Kidney epithelial cell (primary cell): ENCODE measurements around the gene ZNF319. TPM values are rescaled to one million over a fixed set of nuclear protein-coding genes. Genes with fewer than 3 reads are reported as not detected.

Source experiments
- DNase-seq: peaks from one replicate; pipeline ENCODE4 v3.0.0-alpha.2; 2010; ENCODE audit warnings: low read depth
- H3K27me3 ChIP-seq: 2 replicates; pipeline ENCODE4 v1.6.0; 2011; ENCODE audit warnings: low read length; ENCODE audit not compliant: control insufficient read depth, insufficient read depth
- H3K36me3 ChIP-seq: 2 replicates; pipeline ENCODE4 v1.5.1; 2011; ENCODE audit warnings: low read length; ENCODE audit not compliant: control insufficient read depth, insufficient read depth
- H3K4me3 ChIP-seq: 2 replicates; pipeline ENCODE4 v1.5.1; 2011; ENCODE audit warnings: low read depth, mild to moderate bottlenecking, control low read depth, low read length
- CTCF ChIP-seq: IDR thresholded peaks from 2 replicates; pipeline ENCODE4 v1.5.1; 2011; ENCODE audit warnings: mild to moderate bottlenecking, moderate library complexity, low read length, control low read depth, inconsistent platforms; ENCODE audit not compliant: insufficient read depth, poor library complexity, severe bottlenecking
- total RNA-seq: library from RNA; depleted of rRNA; stranded (reverse); fragments of >200 nt; gene quantifications from 2 replicates; pipeline ENCODE4 v1.2.3, GENCODE V29; 2015

Gene ZNF319
- total RNA-seq, 1 donor from 2014 or later, result 11.9 TPM

DNA sequence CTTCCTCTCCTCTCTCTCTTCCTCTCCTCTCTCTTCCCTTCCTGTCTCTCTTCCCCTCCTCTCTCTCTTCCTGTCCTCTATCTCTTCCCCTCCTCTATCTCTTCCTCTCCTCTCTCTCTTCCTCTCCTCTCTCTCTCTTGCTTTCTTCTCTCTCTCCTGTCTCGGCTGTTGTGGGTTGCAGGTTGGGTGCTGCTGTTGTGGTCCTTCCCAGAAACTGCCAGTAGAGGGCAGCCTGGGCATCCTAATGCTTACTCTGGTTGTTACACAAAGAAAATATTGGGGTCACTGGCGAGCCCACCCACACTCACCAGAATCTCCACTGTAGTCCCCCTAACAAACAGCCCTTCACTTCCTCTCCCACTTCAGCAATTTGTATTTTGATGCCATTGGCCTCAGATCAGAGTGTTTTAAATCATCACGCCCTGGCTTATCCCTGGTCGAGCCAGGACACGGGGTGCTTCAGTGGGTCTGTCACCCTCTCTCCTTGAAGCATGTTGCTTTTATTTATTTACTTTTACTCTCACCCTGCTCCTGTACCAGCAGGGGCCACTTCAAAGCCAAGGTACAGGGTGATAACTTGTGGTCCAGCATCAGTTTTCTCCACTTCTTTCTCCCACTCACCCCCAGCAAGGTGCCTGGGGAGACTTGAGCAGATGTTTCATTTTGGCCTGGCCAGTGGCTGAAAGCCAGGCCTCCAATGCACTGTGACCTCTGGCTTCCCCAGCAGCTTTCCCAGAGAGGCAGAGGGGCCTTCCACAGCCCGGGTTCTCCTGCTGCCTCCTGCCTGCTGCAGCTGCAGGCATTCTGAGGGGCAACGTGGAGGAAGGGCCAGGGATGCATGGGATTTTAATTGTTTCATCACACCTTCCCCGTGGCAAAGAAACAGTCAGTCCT lies 20.4 kb upstream of the ZNF319 start:
- DNase-seq, result no peak
- Histone ChIP-seq H3K4me3 (no peak overlapping the region), H3K27me3 (no peaks in the 10 kb centered on the region), H3K36me3 (no peaks in the 10 kb centered on the region)
- peak; percentile 81 for TF ChIP-seq CTCF

DNA sequence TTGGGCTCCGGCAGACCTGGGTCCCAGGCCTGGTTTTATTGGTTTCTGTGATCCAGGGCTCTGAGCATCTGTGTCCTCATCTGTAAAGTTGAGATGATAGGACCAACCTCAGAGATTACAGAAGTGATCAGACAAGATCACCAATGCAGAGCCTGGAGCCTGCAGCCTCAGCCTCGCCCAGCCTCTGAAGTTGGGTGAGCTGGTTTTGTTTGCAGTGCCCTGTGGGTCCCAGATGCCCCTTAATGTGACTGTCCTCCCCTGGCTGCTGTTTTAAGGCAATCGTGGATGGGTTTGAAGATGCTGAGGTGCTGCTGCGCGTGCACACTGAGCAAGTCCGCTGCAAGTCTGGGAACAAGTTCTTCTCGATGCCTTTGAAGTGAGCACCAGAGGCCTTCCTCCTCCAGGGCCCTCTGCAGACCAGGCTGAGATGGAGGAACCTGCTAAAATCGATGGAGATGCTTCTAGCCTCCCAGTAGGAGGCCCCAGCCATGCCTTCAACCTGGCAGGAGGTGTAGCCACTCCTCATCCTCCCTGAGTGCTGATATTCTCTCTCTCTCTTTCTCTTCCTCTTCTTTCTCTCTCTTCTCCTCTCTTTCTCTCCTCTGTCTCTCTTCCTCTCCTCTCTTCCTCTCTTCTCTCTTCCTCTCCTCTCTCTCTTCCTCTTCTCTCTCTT lies 19.5 kb upstream of the ZNF319 start:
- Histone ChIP-seq H3K36me3 (no peaks in the 10 kb centered on the region), H3K4me3 (no peak overlapping the region), H3K27me3 (no peaks in the 10 kb centered on the region)
- no peak for TF ChIP-seq CTCF
- no peak for DNase-seq

DNA sequence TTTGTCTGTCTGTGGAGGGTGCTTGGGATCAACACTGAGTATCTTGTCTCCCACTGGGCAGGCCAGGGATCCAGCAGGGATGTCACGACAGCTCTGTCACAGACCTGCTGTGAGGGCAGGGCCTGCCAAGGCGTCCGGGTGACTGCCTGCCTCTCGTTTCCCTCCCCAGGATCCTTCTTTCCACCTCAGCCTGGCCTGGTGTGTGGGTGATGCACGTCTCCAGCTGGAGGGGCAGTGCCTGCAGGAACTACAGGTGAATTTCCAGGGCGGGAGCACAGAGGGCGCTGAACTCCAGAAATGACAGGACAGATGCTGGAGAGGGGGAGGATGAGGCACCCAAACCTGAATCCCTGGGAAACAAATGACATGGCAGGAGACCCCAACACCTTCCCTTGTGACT lies 18.3 kb upstream of the ZNF319 start:
- H3K27me3 ChIP-seq, result no peaks in the 10 kb centered on the region
- H3K36me3 ChIP-seq, result no peaks in the 10 kb centered on the region
- TF ChIP-seq CTCF, result peak; percentile 2
- H3K4me3 ChIP-seq, result no peak overlapping the region
- DNase-seq, result no peak

GRCh38 chr16:58016840-58017446 lies 16.5 kb upstream of the ZNF319 start:
- no peaks in the 10 kb centered on the region for H3K36me3 ChIP-seq
- no peak for DNase-seq
- H3K4me3 ChIP-seq, result no peak overlapping the region
- TF ChIP-seq CTCF, result no peak
- no peaks in the 10 kb centered on the region for H3K27me3 ChIP-seq

DNA sequence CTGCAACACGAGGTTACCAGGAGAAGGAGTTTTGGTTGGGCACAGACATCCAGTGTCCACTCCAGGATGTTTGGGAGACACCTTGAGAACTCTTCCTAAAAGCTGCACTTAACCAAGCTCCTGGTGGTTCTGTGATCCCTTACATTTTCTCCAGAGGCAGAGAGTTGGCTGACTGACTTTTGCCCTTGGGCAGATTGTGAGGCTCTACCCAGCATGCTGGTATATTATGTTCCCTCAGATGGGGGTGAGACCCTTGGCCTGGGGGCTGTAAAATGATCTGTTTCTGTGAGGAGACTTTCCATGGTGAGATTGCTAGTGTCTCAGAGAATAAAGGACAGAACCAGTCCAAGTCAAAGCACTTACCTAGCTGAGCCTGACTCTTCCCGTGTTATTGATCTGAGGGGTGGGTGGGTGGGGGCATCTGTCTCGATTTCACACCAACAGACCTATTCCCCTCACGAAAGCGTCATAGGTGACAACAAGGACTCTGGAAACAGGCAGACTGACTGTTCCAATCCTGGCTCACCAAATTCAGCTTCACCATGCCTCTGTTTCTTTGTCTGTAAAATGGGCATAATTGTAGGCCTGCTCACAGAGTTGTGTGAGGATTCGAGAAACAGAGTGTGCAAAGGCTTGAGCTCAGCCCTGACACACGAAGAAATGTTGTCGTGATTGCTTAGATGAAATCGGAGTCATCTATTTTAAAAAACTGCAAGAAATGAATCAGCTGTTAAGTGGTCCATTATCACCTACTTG lies 12.9 kb upstream of the ZNF319 start:
- Histone ChIP-seq H3K4me3 (no peak overlapping the region), H3K27me3 (no peaks in the 10 kb centered on the region), H3K36me3 (peaks cover 2% of the 10 kb centered on the region)
- TF ChIP-seq CTCF, result no peak
- DNase-seq, result no peak
